ENCODE measurements around the gene CHAC2. TPM values are rescaled to one million over a fixed set of nuclear protein-coding genes. Genes with fewer than 3 reads are reported as not detected.

The CHAC2 gene
- total and polyA plus RNA-seq, 2 donors (not counting 1 experiment from before 2014, with no cell fraction given) = 1.7 to 3.3 TPM

- peaks cover 12% of the 10 kb centered on the region for H3K79me2 ChIP-seq (ENCODE audit: control insufficient read depth, insufficient read depth, low read length)
- no peaks in the 10 kb centered on the region for H3K9me3 ChIP-seq (ENCODE audit: control insufficient read depth, insufficient read depth, low read depth, low read length)
- H3K4me2 ChIP-seq (ENCODE audit: extremely low read depth, insufficient read depth, low read length) = peak overlapping the region; percentile 29
- H2AFZ ChIP-seq (ENCODE audit: low read length) = no peak overlapping the region
- no peak overlapping the region for H3K9ac ChIP-seq (ENCODE audit: insufficient read depth, low read length)
- H3K36me3 ChIP-seq (ENCODE audit: control insufficient read depth, insufficient read depth, low read length) = no peaks in the 10 kb centered on the region
- no peak for TF ChIP-seq EZH2 (IDR thresholded peaks at IDR 0.05; ENCODE audit: low read length, missing control alignments)
- TF ChIP-seq CTCF (conservative IDR thresholded peaks at IDR 0.05 in 1 of 2, IDR thresholded peaks at IDR 0.05 in 1 of 2; ENCODE audit: low read depth in 1 of 2, low read length in 2 of 2) = no peak
- no peaks in the 10 kb centered on the region for H3K27me3 ChIP-seq (ENCODE audit: control insufficient read depth, insufficient read depth, low read length)
- no peaks in the 10 kb centered on the region for H3K4me1 ChIP-seq (ENCODE audit: control insufficient read depth, extremely low read depth, insufficient read depth, low read length)
- H3K27ac ChIP-seq (ENCODE audit: insufficient read depth, low read length) = no peak overlapping the region
- no peak overlapping the region for H3K4me3 ChIP-seq (replicated peaks in 1 of 4; ENCODE audit: control extremely low read depth in 1 of 4, insufficient read depth in 1 of 4, low read depth in 3 of 4, low read length in 4 of 4)
- no peaks in the 10 kb centered on the region for H4K20me1 ChIP-seq (ENCODE audit: control insufficient read depth, extremely low read depth, insufficient read depth, low read length)
- DNase-seq (ENCODE audit: low read depth in 2 of 2) = no peak
Observed at GRCh38 chr2:53769318-53769945, 1.8 kb downstream of the CHAC2 start.

DNA sequence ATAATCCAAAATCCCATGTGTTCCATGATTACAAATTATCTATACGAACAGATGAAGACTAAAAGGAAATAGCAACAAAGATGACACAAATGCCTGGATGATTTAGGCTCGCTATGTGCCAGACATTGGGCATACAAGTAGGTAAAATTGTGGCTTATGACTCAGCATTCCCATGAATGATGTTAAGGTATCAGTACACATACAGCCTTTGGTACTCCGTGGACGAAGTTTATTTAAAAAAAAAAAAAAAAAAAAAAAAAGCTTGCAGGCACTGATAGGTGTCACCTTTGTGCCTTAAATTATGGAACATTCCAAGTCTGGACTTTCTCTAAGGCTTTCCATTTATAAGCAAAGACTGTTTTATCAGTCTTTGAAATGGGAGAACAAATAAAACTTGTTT, 2.7 kb downstream of the CHAC2 start:
- no peak overlapping the region for H3K9ac ChIP-seq (ENCODE audit: insufficient read depth, low read length)
- no peaks in the 10 kb centered on the region for H3K4me1 ChIP-seq (ENCODE audit: control insufficient read depth, extremely low read depth, insufficient read depth, low read length)
- H3K79me2 ChIP-seq (ENCODE audit: control insufficient read depth, insufficient read depth, low read length) = peaks cover 12% of the 10 kb centered on the region
- H3K27me3 ChIP-seq (ENCODE audit: control insufficient read depth, insufficient read depth, low read length) = no peaks in the 10 kb centered on the region
- DNase-seq (ENCODE audit: low read depth in 2 of 2) = peak in 1 of 2 donors; percentile 27
- no peaks in the 10 kb centered on the region for H3K9me3 ChIP-seq (ENCODE audit: control insufficient read depth, insufficient read depth, low read depth, low read length)
- no peaks in the 10 kb centered on the region for H4K20me1 ChIP-seq (ENCODE audit: control insufficient read depth, extremely low read depth, insufficient read depth, low read length)
- H3K36me3 ChIP-seq (ENCODE audit: control insufficient read depth, insufficient read depth, low read length) = no peaks in the 10 kb centered on the region
- no peak overlapping the region for H2AFZ ChIP-seq (ENCODE audit: low read length)
- H3K4me3 ChIP-seq (replicated peaks in 1 of 4; ENCODE audit: control extremely low read depth in 1 of 4, insufficient read depth in 1 of 4, low read depth in 3 of 4, low read length in 4 of 4) = no peak overlapping the region
- H3K4me2 ChIP-seq (ENCODE audit: extremely low read depth, insufficient read depth, low read length) = no peak overlapping the region
- no peak overlapping the region for H3K27ac ChIP-seq (ENCODE audit: insufficient read depth, low read length)
- TF ChIP-seq EZH2 (IDR thresholded peaks at IDR 0.05; ENCODE audit: low read length, missing control alignments) (no peak), CTCF (conservative IDR thresholded peaks at IDR 0.05 in 1 of 2, IDR thresholded peaks at IDR 0.05 in 1 of 2; ENCODE audit: low read depth in 1 of 2, low read length in 2 of 2) (no peak)

- H3K36me3 ChIP-seq (ENCODE audit: control insufficient read depth, insufficient read depth, low read length) = peaks cover 3% of the 10 kb centered on the region
- no peaks in the 10 kb centered on the region for H3K9me3 ChIP-seq (ENCODE audit: control insufficient read depth, insufficient read depth, low read depth, low read length)
- H3K9ac ChIP-seq (ENCODE audit: insufficient read depth, low read length) = no peak overlapping the region
- no peak overlapping the region for H2AFZ ChIP-seq (ENCODE audit: low read length)
- H3K27ac ChIP-seq (ENCODE audit: insufficient read depth, low read length) = no peak overlapping the region
- H3K4me2 ChIP-seq (ENCODE audit: extremely low read depth, insufficient read depth, low read length) = no peak overlapping the region
- TF ChIP-seq EZH2 (IDR thresholded peaks at IDR 0.05; ENCODE audit: low read length, missing control alignments) = no peak
- no peak for TF ChIP-seq CTCF (conservative IDR thresholded peaks at IDR 0.05 in 1 of 2, IDR thresholded peaks at IDR 0.05 in 1 of 2; ENCODE audit: low read depth in 1 of 2, low read length in 2 of 2)
- H4K20me1 ChIP-seq (ENCODE audit: control insufficient read depth, extremely low read depth, insufficient read depth, low read length) = no peaks in the 10 kb centered on the region
- no peak for DNase-seq (ENCODE audit: low read depth in 2 of 2)
- H3K4me1 ChIP-seq (ENCODE audit: control insufficient read depth, extremely low read depth, insufficient read depth, low read length) = no peaks in the 10 kb centered on the region
- peaks cover 22% of the 10 kb centered on the region for H3K79me2 ChIP-seq (ENCODE audit: control insufficient read depth, insufficient read depth, low read length)
- no peak overlapping the region for H3K4me3 ChIP-seq (replicated peaks in 1 of 4; ENCODE audit: control extremely low read depth in 1 of 4, insufficient read depth in 1 of 4, low read depth in 3 of 4, low read length in 4 of 4)
- H3K27me3 ChIP-seq (ENCODE audit: control insufficient read depth, insufficient read depth, low read length) = no peaks in the 10 kb centered on the region
Observed at GRCh38 chr2:53777134-53777533, 9.5 kb downstream of the CHAC2 start.

Data from fibroblast of lung (primary cell).